ENCODE measurements around the gene SGCD. TPM values are rescaled to one million over a fixed set of nuclear protein-coding genes. Genes with fewer than 3 reads are reported as not detected.

SGCD gene
- total and polyA plus RNA-seq, 9 of the 15 experiments (the other 6 are each of a cell fraction or from before 2014, with no cell fraction given) = not detected

DNA sequence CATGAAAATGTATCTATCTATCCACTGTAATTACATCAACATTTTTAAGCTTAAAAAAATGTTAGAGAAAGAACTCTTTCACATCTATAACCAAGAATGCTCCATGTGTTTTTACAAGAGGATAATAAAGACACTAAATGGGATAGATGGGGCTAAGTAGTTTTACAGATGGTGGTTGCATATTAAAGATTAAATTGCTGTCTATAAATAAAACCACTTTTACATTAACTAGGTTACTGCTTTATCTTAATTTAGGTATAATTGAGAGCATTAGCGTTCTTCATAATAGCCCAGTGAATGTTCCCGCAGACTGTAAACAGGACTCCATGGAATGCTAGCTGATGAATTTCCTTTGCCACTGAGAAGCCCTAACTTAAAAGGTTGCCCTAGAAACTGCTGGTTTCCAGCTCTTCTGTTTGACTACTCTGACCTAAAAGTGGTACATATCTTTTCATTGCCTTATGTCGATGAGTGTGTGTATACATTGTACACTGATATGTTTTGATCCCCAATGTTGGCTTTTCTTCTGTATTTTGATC, 117.9 kb downstream of the SGCD start:
- in situ Hi-C loops (cut with MboI) = no loop called here
- FAIRE-seq = no peak
- Histone ChIP-seq H3K79me2 (ENCODE audit: control insufficient read depth, insufficient read depth, low read length) (no peaks in the 10 kb centered on the region), H3K9me1 (ENCODE audit: control insufficient read depth, insufficient read depth, low read length) (no peaks in the 10 kb centered on the region), H3K27me3 (ENCODE audit: control insufficient read depth in 2 of 2, insufficient read depth in 2 of 2, low read length in 2 of 2) (no peaks in the 10 kb centered on the region), H3K9ac (ENCODE audit: insufficient read depth in 1 of 2, low read depth in 2 of 2, low read length in 2 of 2) (no peak overlapping the region), H3K4me2 (ENCODE audit: insufficient read depth, low read length) (no peak overlapping the region), H3K9me3 (replicated peaks; ENCODE audit: control insufficient read depth, insufficient read depth, low read depth, low read length) (no peaks in the 10 kb centered on the region), H3K36me3 (ENCODE audit: control insufficient read depth, insufficient read depth, low read length) (no peaks in the 10 kb centered on the region), H4K20me1 (replicated peaks; ENCODE audit: control insufficient read depth, insufficient read depth, low read length) (no peaks in the 10 kb centered on the region), H3K4me3 (no peak overlapping the region), H2AFZ (ENCODE audit: low read depth, low read length) (no peak overlapping the region), H3K27ac (ENCODE audit: extremely low read depth, low read depth, low read length) (no peak overlapping the region), H3K4me1 (replicated peaks in 1 of 2; ENCODE audit: control insufficient read depth in 2 of 2, insufficient read depth in 2 of 2, low read length in 2 of 2) (no peaks in the 10 kb centered on the region)
- 0% methylated on average over 3 of the region's 3 CpGs for WGBS (ENCODE audit: insufficient coverage, low coverage, missing lambda C conversion rate)
- ATAC-seq = no peak
- BruUV-seq (replicated peaks) = no TSS peak
- ChIA-PET CTCF (ENCODE audit: low intra/inter-chr PET ratio) (no interaction called here), POLR2A (no interaction called here)
- DNase-seq (ENCODE audit: extremely low read depth in 1 of 4, low spot score in 3 of 4) = no peak
- intact Hi-C loops (cut with micrococcal nuclease) = no loop called here
- TF ChIP-seq KLF6 (CRISPR knock-in tag; IDR thresholded peaks at IDR 0.05; ENCODE audit: borderline replicate concordance) = no peak
- no peak for TF ChIP-seq ZKSCAN8 (CRISPR knock-in tag; IDR thresholded peaks at IDR 0.05)
- no peak for TF ChIP-seq ZNF561 (CRISPR knock-in tag; conservative IDR thresholded peaks at IDR 0.05)
- TF ChIP-seq ZNF274 (IDR thresholded peaks at IDR 0.05; ENCODE audit: borderline replicate concordance, low read depth, low read length) = no peak
- TF ChIP-seq, protein P1, sequence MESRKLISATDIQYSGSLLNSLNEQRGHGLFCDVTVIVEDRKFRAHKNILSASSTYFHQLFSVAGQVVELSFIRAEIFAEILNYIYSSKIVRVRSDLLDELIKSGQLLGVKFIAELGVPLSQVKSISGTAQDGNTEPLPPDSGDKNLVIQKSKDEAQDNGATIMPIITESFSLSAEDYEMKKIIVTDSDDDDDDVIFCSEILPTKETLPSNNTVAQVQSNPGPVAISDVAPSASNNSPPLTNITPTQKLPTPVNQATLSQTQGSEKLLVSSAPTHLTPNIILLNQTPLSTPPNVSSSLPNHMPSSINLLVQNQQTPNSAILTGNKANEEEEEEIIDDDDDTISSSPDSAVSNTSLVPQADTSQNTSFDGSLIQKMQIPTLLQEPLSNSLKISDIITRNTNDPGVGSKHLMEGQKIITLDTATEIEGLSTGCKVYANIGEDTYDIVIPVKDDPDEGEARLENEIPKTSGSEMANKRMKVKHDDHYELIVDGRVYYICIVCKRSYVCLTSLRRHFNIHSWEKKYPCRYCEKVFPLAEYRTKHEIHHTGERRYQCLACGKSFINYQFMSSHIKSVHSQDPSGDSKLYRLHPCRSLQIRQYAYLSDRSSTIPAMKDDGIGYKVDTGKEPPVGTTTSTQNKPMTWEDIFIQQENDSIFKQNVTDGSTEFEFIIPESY (CRISPR knock-in tag; IDR thresholded peaks at IDR 0.05) = no peak
- no peak for TF ChIP-seq CHD1 (IDR thresholded peaks at IDR 0.05; ENCODE audit: low read length)
- TF ChIP-seq SFPQ (IDR thresholded peaks at IDR 0.05; ENCODE audit: low read depth, low read length) = no peak
- no peak for TF ChIP-seq TOE1 (IDR thresholded peaks at IDR 0.05; ENCODE audit: borderline replicate concordance)
- no peak for TF ChIP-seq TOE1 (CRISPR knock-in tag; IDR thresholded peaks at IDR 0.05; ENCODE audit: borderline replicate concordance, low read depth)
- no peak for TF ChIP-seq KLF13 (tag; IDR thresholded peaks at IDR 0.05; ENCODE audit: borderline replicate concordance, low read depth)
